Lung (tissue), 12 donors: ENCODE results near the gene IFT25. TPM values are rescaled to one million over a fixed set of nuclear protein-coding genes. Genes with fewer than 3 reads are reported as not detected.

Experiments
- ATAC-seq: fragments of 200-7000 bp; cut with Tn5 transposase; one replicate; pipeline ENCODE4 v1.9.1; 2020; ENCODE audit warnings: moderate number of reproducible peaks; ENCODE audit not compliant: insufficient read depth, low FRiP score
- DNase-seq, 3 donors: peaks; one replicate each; pipeline ENCODE4 v3.0.0-alpha.2; 2013 to 2017
- H3K27ac ChIP-seq, 2 donors: one replicate each; pipeline ENCODE4 v1.5.1; 2013; ENCODE audit warnings: mild to moderate bottlenecking in 2 of 2, moderate library complexity in 2 of 2, control low read depth in 1 of 2, inconsistent platforms in 1 of 2, low read depth in 1 of 2, low read length in 1 of 2
- H3K27me3 ChIP-seq, 3 donors: one replicate each; pipeline ENCODE4 v1.5.1; 2013; ENCODE audit warnings: low read length in 2 of 3; ENCODE audit not compliant: control insufficient read depth in 3 of 3, insufficient read depth in 3 of 3
- H3K36me3 ChIP-seq, 4 donors: one replicate each; pipeline ENCODE4 v1.5.1; 2013; ENCODE audit warnings: low read length in 4 of 4, mild to moderate bottlenecking in 1 of 4, moderate library complexity in 1 of 4; ENCODE audit not compliant: control insufficient read depth in 4 of 4, insufficient read depth in 4 of 4
- H3K4me1 ChIP-seq, 5 donors: one replicate each; pipeline ENCODE4 v1.5.1; 2013; ENCODE audit warnings: low read length in 5 of 5, mild to moderate bottlenecking in 2 of 5, moderate library complexity in 1 of 5; ENCODE audit not compliant: control insufficient read depth in 5 of 5, insufficient read depth in 5 of 5
- H3K4me3 ChIP-seq: one replicate; pipeline ENCODE4 v1.5.1; 2013; ENCODE audit warnings: mild to moderate bottlenecking, control low read depth, moderate library complexity
- H3K9ac ChIP-seq, 2 donors: one replicate each; pipeline ENCODE4 v1.5.1; 2013; ENCODE audit warnings: low read length in 2 of 2, control low read depth in 1 of 2; ENCODE audit not compliant: insufficient read depth in 1 of 2
- H3K9me3 ChIP-seq, 4 donors: one replicate each; pipeline ENCODE4 v1.5.1; 2013; ENCODE audit warnings: low read length in 3 of 4, mild to moderate bottlenecking in 1 of 4, moderate library complexity in 1 of 4; ENCODE audit not compliant: control insufficient read depth in 4 of 4, insufficient read depth in 3 of 4
- WGBS, 2 donors: extraction: QIAGEN DNeasy Blood & Tissue Kit; methylation state at CpG; one replicate each; pipeline ENCODE4 v1.1.7; 2013; 5-methylcytosine and 5-hydroxymethylcytosine counted together
- polyA plus RNA-seq, 2 donors: library from polyadenylated mRNA; stranded (reverse); fragments of 200-250 nt; gene quantifications; one replicate each; pipeline ENCODE4 v1.2.1, GENCODE V29; 2013
- total RNA-seq, 2 donors: library from RNA; depleted of rRNA in 1 of 2; stranded (reverse); fragments of >200 nt in 1 of 2; gene quantifications; one replicate each; pipeline ENCODE4 v1.2.1, GENCODE V29; 2014 to 2021
- TF ChIP-seq, protein P1 (sequence below): IDR thresholded peaks from 2 replicates; pipeline ENCODE4 v1.5.1; 2012; ENCODE audit warnings: mild to moderate bottlenecking; ENCODE audit errors: control extremely low read depth, extremely low read depth
- donor health status: control.
- donor health status: control.
- donor health status: Bipolar disorder and iron deficiency.
- donor health status: healthy.
- donor health status: DM: yes; HTN: yes; CAD: no.

IFT25 gene
- total and polyA plus RNA-seq, 4 donors: 18.2 to 46.1 (median 31.6) TPM

DNA sequence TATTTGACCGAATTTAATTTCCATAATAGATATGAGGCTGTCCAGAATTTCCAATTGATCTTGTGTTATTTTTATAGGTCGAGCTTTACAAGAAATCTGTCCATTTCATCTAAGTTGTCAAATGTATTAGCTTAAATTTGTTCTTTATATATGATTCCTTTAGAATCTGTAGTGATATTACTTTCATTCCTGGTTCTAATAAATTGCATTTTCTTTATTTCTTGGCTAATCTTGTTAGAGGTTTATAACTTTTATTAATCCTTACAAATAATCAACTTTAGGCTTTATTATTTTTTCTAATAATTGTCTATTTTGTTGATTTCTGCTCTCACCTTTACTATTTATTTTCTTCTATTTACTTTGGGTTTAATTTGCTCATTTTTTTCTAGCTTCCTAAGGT is 14.0 kb downstream of the IFT25 start:
- no peak overlapping the region for H3K9ac ChIP-seq
- 96 to 98% methylated on average over 2 of the region's 2 CpGs for WGBS, 2 donors
- peaks cover 3 to 34% (median 21%) of the 10 kb centered on the region in 4 donors for H3K36me3 ChIP-seq
- no peaks in the 10 kb centered on the region for H3K27me3 ChIP-seq
- H3K9me3 ChIP-seq: peaks cover 0 to 11% (median 3%) of the 10 kb centered on the region in 4 donors
- no peak for ATAC-seq
- no peak overlapping the region for H3K27ac ChIP-seq
- DNase-seq: no peak
- no peak overlapping the region for H3K4me3 ChIP-seq
- TF ChIP-seq, protein P1, sequence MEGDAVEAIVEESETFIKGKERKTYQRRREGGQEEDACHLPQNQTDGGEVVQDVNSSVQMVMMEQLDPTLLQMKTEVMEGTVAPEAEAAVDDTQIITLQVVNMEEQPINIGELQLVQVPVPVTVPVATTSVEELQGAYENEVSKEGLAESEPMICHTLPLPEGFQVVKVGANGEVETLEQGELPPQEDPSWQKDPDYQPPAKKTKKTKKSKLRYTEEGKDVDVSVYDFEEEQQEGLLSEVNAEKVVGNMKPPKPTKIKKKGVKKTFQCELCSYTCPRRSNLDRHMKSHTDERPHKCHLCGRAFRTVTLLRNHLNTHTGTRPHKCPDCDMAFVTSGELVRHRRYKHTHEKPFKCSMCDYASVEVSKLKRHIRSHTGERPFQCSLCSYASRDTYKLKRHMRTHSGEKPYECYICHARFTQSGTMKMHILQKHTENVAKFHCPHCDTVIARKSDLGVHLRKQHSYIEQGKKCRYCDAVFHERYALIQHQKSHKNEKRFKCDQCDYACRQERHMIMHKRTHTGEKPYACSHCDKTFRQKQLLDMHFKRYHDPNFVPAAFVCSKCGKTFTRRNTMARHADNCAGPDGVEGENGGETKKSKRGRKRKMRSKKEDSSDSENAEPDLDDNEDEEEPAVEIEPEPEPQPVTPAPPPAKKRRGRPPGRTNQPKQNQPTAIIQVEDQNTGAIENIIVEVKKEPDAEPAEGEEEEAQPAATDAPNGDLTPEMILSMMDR: no peak
- no peaks in the 10 kb centered on the region for H3K4me1 ChIP-seq

DNA sequence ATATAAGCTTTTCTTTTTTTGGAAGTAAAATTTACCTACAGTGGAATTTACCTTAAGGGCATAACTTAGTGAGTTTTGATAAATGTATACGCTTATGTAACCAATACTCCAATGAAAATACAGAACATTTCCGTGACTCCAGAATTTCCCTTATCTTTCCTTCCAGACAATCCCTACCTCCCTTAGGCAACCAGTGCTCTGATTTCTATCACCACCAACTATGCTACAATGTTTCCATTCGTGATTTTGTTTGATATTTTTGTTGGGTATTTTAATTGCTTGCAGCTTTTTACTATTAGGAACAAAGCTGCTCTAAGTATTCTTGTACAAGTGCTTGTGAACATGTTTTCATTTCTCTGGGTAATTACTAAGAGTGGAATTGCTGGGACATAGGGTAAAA is 14.6 kb downstream of the IFT25 start:
- Histone ChIP-seq H3K9me3 (peaks cover 0 to 11% (median 3%) of the 10 kb centered on the region in 4 donors), H3K36me3 (peaks cover 3 to 32% (median 19%) of the 10 kb centered on the region in 4 donors), H3K9ac (no peak overlapping the region), H3K4me1 (no peaks in the 10 kb centered on the region), H3K27ac (no peak overlapping the region), H3K27me3 (no peaks in the 10 kb centered on the region), H3K4me3 (no peak overlapping the region)
- TF ChIP-seq, protein P1: no peak
- WGBS, 2 donors: 94 to 96% methylated on average over 3 of the region's 3 CpGs
- DNase-seq: no peak
- no peak for ATAC-seq

DNA sequence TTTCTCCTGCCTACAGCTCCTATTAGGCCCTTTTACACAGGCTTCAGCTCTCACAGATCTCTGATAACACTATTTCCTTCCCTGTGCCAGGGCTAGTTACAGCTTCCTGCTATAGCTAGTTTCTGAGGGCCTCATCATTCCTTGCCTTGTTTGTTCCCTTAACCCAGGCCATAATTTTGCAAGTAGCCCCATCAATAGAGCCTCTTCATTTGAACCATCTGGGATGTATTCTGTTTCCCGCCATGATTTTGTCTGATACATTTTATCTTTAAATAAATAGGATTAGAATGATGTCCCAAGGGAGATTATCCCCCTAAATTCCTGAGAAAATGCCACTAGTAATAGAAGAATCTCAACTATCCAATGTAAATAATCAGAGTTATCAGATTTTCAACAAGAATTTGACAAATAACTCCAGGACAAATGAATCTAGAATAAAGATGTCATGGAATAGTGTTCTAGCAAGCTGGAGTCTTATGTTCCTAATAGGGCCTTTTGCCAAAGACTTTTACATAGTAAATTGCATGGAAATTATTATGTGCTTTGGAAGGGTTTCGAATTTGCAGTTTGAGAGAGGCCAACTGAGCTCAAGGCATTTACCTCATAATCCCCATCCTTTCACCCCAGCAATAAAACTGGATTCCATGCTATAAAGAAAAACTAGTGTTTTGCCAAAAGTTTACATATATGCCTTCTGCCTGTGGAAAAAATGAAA is 16.1 kb downstream of the IFT25 start:
- DNase-seq: no peak
- 86 to 94% methylated on average over 2 of the region's 2 CpGs for WGBS, 2 donors
- Histone ChIP-seq H3K4me1 (no peaks in the 10 kb centered on the region), H3K36me3 (peaks cover 3 to 22% (median 15%) of the 10 kb centered on the region in 4 donors), H3K27ac (no peak overlapping the region), H3K4me3 (no peak overlapping the region), H3K9me3 (peaks cover 0 to 7% (median 1%) of the 10 kb centered on the region in 4 donors), H3K27me3 (no peaks in the 10 kb centered on the region), H3K9ac (no peak overlapping the region)
- TF ChIP-seq, protein P1: no peak
- ATAC-seq: no peak
